Stimulated activated CD4-positive, alpha-beta T cell treated with anti-CD3 and anti-CD28 coated beads, Interleukin-15, amount 100 ng/mL, for 48 hours (primary cell): ENCODE data around the gene PCNX3.

Experiments
- DNase-seq, 2 donors: peaks; one replicate each; pipeline ENCODE4 v3.0.0-alpha.2; 2020; ENCODE audit warnings: low read depth in 2 of 2

PCNX3 gene

GRCh38 chr11:65615229-65615949 lies at the start of gene PCNX3:
Gene PCNX3, plus strand, starts transcription at chr11:65615776. Its CDS starts 536 bp downstream, at chr11:65616312.
- peak; percentile 100 for DNase-seq

- DNase-seq, result no peak
Measured at GRCh38 chr11:65569164-65569972, 46.2 kb upstream of the PCNX3 start.

- peak; percentile 99 for DNase-seq
Measured at GRCh38 chr11:65569973-65570918, 45.3 kb upstream of the PCNX3 start, which contains the start of gene ZNRD2. Gene ZNRD2, plus strand, starts transcription at chr11:65570477. Its CDS starts 15 bp downstream, at chr11:65570492.

GRCh38 chr11:65571420-65571819 lies 44.2 kb upstream of the PCNX3 start:
- DNase-seq, result no peak

- no peak for DNase-seq
Measured at GRCh38 chr11:65571940-65572339, 43.6 kb upstream of the PCNX3 start.

GRCh38 chr11:65572356-65573051 lies 43.1 kb upstream of the PCNX3 start, which contains the start of gene FAM89B:
Gene FAM89B, plus strand, starts transcription at chr11:65572538. Its CDS starts 132 bp downstream, at chr11:65572670.
- peak; percentile 78 to 88 for DNase-seq

GRCh38 chr11:65573391-65574079 lies 42.0 kb upstream of the PCNX3 start:
- no peak for DNase-seq

- peak; percentile 89 to 92 for DNase-seq
Measured at GRCh38 chr11:65574109-65574810, 41.3 kb upstream of the PCNX3 start.

GRCh38 chr11:65574811-65575567 lies 40.6 kb upstream of the PCNX3 start:
- no peak for DNase-seq

GRCh38 chr11:65575568-65576231 lies 39.9 kb upstream of the PCNX3 start, which contains the start of gene EHBP1L1:
Gene EHBP1L1, plus strand, starts transcription at chr11:65576053. Its CDS starts 250 bp downstream, at chr11:65576303.
- peak in 1 of 2 donors; percentile 65 for DNase-seq

- DNase-seq, result no peak
Measured at GRCh38 chr11:65576232-65576866, 39.2 kb upstream of the PCNX3 start.

GRCh38 chr11:65576867-65577755 lies 38.5 kb upstream of the PCNX3 start:
- DNase-seq, result no peak

GRCh38 chr11:65577756-65578109 lies 37.8 kb upstream of the PCNX3 start:
- DNase-seq, result no peak

GRCh38 chr11:65578134-65578533 lies 37.4 kb upstream of the PCNX3 start:
- DNase-seq, result no peak

- DNase-seq, result no peak
Measured at GRCh38 chr11:65578667-65579066, 36.9 kb upstream of the PCNX3 start.

GRCh38 chr11:65579291-65579690 lies 36.3 kb upstream of the PCNX3 start:
- DNase-seq, result no peak
